Measurements from ENCODE around the gene TGFBRAP1. TPM values are rescaled to one million over a fixed set of nuclear protein-coding genes. Genes with fewer than 3 reads are reported as not detected.

TGFBRAP1 gene
- polyA plus RNA-seq, 1 experiment = 7.9 TPM

DNA sequence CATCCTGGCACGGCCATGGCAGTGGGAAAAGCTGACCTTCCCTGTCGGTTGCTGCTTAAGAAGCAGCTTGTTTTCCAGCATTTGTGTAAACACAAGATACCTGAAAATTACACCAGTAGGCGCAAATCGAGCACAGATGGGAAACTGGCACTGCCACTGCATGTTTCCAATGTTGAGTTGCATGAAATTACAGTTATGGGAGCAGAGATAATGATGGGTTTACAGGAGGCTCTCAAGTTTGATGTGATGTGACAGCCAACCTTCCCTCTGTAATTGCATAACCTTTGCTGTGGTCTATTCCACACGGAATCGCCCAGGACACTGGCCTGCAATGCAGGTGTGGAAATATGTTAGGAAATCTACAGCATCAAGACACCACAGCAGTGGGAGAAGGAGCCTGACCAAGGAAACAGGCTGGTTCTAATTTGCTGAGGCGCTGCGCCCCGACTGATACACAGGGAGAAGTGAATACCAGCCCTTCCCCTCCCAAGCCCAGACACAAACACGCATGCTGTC is 70.6 kb downstream of the TGFBRAP1 start:
- peaks cover 6% of the 10 kb centered on the region for H3K9me3 ChIP-seq (ENCODE audit: control insufficient read depth, insufficient read depth, low read length)
- H3K27me3 ChIP-seq (ENCODE audit: control insufficient read depth, insufficient read depth, low read length) = no peaks in the 10 kb centered on the region
- no peak for TF ChIP-seq CTCF (IDR thresholded peaks at IDR 0.05; ENCODE audit: low read depth, low read length)
- H3K27ac ChIP-seq (ENCODE audit: low read depth, low read length) = no peak overlapping the region
- CTCF ChIA-PET = interaction anchor here (1.0 kb wide), 1 partner anchor 23 kb away, joined by 5 read pairs; no protein-coding TSS in a partner anchor
- H3K4me3 ChIP-seq (ENCODE audit: low read depth, low read length) = no peak overlapping the region
- DNase-seq (ENCODE audit: low read depth, low spot score) = no peak
- POLR2A ChIA-PET = no interaction called here

DNA sequence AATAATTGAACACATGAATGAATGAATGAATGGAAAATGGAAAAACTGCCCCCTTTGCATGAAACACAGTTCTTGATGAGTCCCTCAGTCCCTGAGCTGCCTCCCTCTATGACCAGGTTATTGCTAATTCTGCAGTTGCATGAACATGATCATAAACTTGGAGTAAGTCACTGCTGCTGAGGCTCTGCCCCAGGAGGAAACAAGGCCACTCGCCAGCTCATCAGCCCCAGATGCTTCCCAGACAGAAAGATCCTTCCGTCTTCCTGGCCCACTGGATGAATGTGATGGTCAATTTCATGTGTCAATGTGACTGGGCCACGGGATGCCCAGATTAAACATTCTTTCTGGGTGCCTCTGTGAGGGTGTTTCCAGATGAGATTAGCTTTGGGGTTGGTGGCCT is 71.6 kb downstream of the TGFBRAP1 start:
- no peak overlapping the region for H3K4me3 ChIP-seq (ENCODE audit: low read depth, low read length)

GRCh38 chr2:105256431-105257047 is 73.0 kb downstream of the TGFBRAP1 start:
- ChIA-PET CTCF (interaction anchor here (0.8 to 4.1 kb wide), 5 partner anchors 12 to 142 kb away, joined by 3 to 18 read pairs (median 4); no protein-coding TSS in a partner anchor), POLR2A (no interaction called here)
- Histone ChIP-seq H3K27me3 (ENCODE audit: control insufficient read depth, insufficient read depth, low read length) (no peaks in the 10 kb centered on the region), H3K9me3 (ENCODE audit: control insufficient read depth, insufficient read depth, low read length) (no peaks in the 10 kb centered on the region), H3K27ac (ENCODE audit: low read depth, low read length) (no peak overlapping the region), H3K4me3 (ENCODE audit: low read depth, low read length) (no peak overlapping the region)
- DNase-seq (ENCODE audit: low read depth, low spot score) = no peak
- no peak for TF ChIP-seq CTCF (IDR thresholded peaks at IDR 0.05; ENCODE audit: low read depth, low read length)

More for the DNA sequence above, 71.6 kb downstream of the TGFBRAP1 start:
- Histone ChIP-seq H3K27ac (ENCODE audit: low read depth, low read length) (no peak overlapping the region), H3K27me3 (ENCODE audit: control insufficient read depth, insufficient read depth, low read length) (no peaks in the 10 kb centered on the region), H3K9me3 (ENCODE audit: control insufficient read depth, insufficient read depth, low read length) (peaks cover 6% of the 10 kb centered on the region)
- TF ChIP-seq CTCF (IDR thresholded peaks at IDR 0.05; ENCODE audit: low read depth, low read length) = no peak
- ChIA-PET CTCF (interaction anchor here (0.8 to 1.0 kb wide), 2 partner anchors 22 to 144 kb away, joined by 3 to 5 read pairs; no protein-coding TSS in a partner anchor), POLR2A (interaction anchor here (0.6 kb wide), 1 partner anchor 911 kb away, joined by 3 read pairs; no protein-coding TSS in a partner anchor)
- DNase-seq (ENCODE audit: low read depth, low spot score) = no peak

DNA sequence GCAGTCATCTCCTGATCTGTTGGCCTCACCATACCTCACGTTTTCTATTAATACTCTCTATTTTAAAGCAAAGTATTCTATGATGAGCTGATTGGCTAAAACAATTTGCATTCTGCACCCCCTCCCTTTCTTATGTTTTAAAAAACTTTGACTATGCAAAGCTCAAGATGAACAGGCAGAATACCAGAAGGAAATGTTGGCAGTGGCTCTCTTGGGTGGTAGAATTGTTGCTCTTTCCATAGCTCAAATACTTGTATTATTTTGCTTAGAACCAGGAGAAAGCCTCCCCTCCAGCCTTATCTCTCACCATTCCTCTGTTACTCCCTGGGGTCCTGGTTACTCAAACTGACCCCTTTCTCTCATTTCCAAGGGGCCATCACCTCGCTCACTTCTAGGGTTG is 73.6 kb downstream of the TGFBRAP1 start:
- POLR2A ChIA-PET = no interaction called here
- DNase-seq (ENCODE audit: low read depth, low spot score) = no peak
- CTCF ChIA-PET = interaction anchor here (0.8 to 4.1 kb wide), 6 partner anchors 12 to 142 kb away, joined by 3 to 18 read pairs (median 4); no protein-coding TSS in a partner anchor
- H3K4me3 ChIP-seq (ENCODE audit: low read depth, low read length) = no peak overlapping the region
- no peak for TF ChIP-seq CTCF (IDR thresholded peaks at IDR 0.05; ENCODE audit: low read depth, low read length)
- H3K27ac ChIP-seq (ENCODE audit: low read depth, low read length) = no peak overlapping the region
- no peaks in the 10 kb centered on the region for H3K27me3 ChIP-seq (ENCODE audit: control insufficient read depth, insufficient read depth, low read length)
- H3K9me3 ChIP-seq (ENCODE audit: control insufficient read depth, insufficient read depth, low read length) = no peaks in the 10 kb centered on the region; the same call in 1 of the 2 replicates

Measured in AG04450 (cell line).